ENCODE results near the gene MEF2A.
"Not testable (repeated sequence)": the region's sequence is repeated elsewhere in the genome, so short reads cannot be mapped to it uniquely, and the experiment has no call there.

MEF2A gene

GRCh38 chr15:99651023-99651807 lies 85.4 kb downstream of the MEF2A start:
- no peak for DNase-seq (ENCODE audit: low read depth in 2 of 2)

GRCh38 chr15:99656205-99656604 lies 90.4 kb downstream of the MEF2A start:
- no peak for DNase-seq (ENCODE audit: low read depth in 2 of 2)

GRCh38 chr15:99657996-99658395 lies 92.2 kb downstream of the MEF2A start:
- no peak for DNase-seq (ENCODE audit: low read depth in 2 of 2)

GRCh38 chr15:99662903-99663302 lies 97.1 kb downstream of the MEF2A start:
- no peak for DNase-seq (ENCODE audit: low read depth in 2 of 2)

- not testable (repeated sequence) for DNase-seq (ENCODE audit: low read depth in 2 of 2)
These were observed 100.3 kb downstream of the MEF2A start for GRCh38 chr15:99666073-99666472.

GRCh38 chr15:99668533-99669182 lies 102.9 kb downstream of the MEF2A start:
- DNase-seq (ENCODE audit: low read depth in 2 of 2): no peak

- DNase-seq (ENCODE audit: low read depth in 2 of 2): no peak
These were observed 103.5 kb downstream of the MEF2A start for GRCh38 chr15:99669250-99669649.

GRCh38 chr15:99671926-99672635 lies 106.3 kb downstream of the MEF2A start:
- DNase-seq (ENCODE audit: low read depth in 2 of 2): no peak

- DNase-seq (ENCODE audit: low read depth in 2 of 2): no peak
These were observed 107.3 kb downstream of the MEF2A start for GRCh38 chr15:99673111-99673510.

- DNase-seq (ENCODE audit: low read depth in 2 of 2): no peak
These were observed 108.5 kb downstream of the MEF2A start for GRCh38 chr15:99674279-99674678.

- no peak for DNase-seq (ENCODE audit: low read depth in 2 of 2)
These were observed 111.9 kb downstream of the MEF2A start for GRCh38 chr15:99677540-99678134.

- DNase-seq (ENCODE audit: low read depth in 2 of 2): no peak
These were observed 114.5 kb downstream of the MEF2A start for GRCh38 chr15:99680276-99680675.

- DNase-seq (ENCODE audit: low read depth in 2 of 2): no peak
These were observed 116.2 kb downstream of the MEF2A start for GRCh38 chr15:99681990-99682389.

- no peak for DNase-seq (ENCODE audit: low read depth in 2 of 2)
These were observed 116.7 kb downstream of the MEF2A start for GRCh38 chr15:99682455-99682854.

- DNase-seq (ENCODE audit: low read depth in 2 of 2): no peak
These were observed 117.4 kb downstream of the MEF2A start for GRCh38 chr15:99683000-99683670.

GRCh38 chr15:99686290-99686689 lies 120.5 kb downstream of the MEF2A start:
- DNase-seq (ENCODE audit: low read depth in 2 of 2): no peak

GRCh38 chr15:99692825-99693224 lies 127.0 kb downstream of the MEF2A start:
- DNase-seq (ENCODE audit: low read depth in 2 of 2): no peak

- no peak for DNase-seq (ENCODE audit: low read depth in 2 of 2)
These were observed 130.3 kb downstream of the MEF2A start for GRCh38 chr15:99696096-99696495.

GRCh38 chr15:99702895-99703602 lies 137.3 kb downstream of the MEF2A start:
- DNase-seq (ENCODE audit: low read depth in 2 of 2): no peak

- no peak for DNase-seq (ENCODE audit: low read depth in 2 of 2)
These were observed 138.0 kb downstream of the MEF2A start for GRCh38 chr15:99703603-99704443.
